GM21619 (cell line): ENCODE results near the gene LEPROT.
"Not testable (repeated sequence)": the region's sequence is repeated elsewhere in the genome, so short reads cannot be mapped to it uniquely, and the experiment has no call there.

Experiments
- ATAC-seq: cut with Tn5 transposase; IDR thresholded peaks from one replicate; pipeline ENCODE4 v1.9.1; 2021; ENCODE audit not compliant: unreplicated experiment

Gene LEPROT

DNA sequence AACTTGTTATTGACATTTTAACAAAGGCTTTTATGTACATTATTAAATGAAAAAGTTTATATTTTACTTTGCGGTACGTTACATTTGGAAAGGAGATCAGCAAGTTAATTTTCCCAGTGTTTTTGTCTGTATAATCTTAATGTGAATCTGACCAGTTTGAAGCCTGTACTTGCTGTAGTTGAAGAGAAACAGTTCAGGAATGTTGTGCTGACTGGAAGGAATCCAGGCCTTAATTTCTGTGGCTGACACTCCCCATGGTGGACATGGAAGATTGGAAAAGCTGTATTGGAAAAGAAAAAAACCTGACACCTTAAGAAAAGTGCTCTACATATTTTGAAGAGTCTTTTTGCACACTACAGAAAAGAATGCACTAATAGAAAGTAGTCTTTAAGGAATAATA, 15.5 kb downstream of the LEPROT start:
- ATAC-seq: no peak

DNA sequence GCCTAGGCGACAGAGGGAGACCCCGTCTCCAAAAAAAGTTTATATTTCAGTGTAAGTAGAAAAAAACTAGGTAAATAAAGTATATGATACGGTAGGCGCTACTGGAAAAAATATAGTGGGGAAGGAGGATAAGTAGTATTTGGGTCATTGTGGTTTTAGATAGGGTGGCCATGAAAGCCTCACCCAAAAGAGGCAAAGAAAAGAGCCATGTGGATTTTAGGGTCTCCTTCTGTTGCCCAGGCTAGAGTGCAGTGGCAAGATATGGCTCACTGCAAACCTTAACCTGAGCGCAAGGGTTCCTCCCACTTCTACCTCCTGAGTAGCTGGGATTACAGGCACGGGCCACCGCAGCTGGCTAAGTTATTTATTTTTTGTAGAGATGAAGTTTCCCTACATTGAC, 17.1 kb downstream of the LEPROT start:
- ATAC-seq: no peak

DNA sequence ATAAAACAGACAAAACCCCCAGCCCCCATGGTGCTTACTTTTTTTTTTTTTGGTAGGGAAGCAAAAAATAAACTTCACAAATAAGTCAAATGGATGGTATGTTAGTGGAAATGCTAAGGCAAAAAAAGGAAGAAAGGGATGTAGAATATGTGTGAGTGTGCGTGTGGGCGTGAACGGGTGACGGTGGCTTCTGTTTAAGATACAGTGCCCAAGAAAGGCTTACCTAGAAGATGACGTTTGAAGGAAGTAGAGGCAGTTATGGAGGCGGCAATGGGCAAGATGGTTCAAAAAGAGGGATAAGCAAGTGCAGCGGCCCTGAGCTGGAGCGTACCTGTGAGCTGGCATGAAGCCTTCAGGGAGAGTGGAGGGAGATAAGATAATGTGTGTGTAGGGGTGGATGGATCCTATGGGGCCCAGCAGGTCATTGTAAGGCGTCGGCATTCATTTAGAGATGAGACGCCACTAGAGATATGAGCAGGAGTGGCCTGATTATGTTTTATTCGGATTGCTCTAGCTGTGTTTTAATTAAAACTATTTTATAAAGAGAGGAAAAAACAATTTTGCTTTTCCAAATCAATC, 19.9 kb downstream of the LEPROT start:
- no peak for ATAC-seq

DNA sequence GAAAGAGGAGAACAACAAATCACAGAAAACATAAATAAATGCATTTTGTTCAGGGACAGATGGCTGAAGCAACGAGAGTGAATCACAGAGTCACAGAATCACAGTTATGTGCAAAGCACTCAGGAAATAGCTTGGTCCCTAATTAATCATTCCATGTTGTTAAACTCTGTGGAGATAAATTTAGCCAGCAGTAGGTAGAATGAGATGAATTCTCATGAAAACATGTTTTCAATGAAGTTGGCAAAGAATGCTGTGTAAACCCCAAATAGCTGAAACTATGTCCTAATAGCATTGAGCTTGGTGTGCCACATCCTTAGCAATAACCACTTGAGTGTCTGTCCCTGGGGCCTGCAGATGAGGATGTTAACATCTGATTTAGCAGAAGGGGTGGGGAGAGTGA, 20.4 kb downstream of the LEPROT start:
- ATAC-seq: no peak

DNA sequence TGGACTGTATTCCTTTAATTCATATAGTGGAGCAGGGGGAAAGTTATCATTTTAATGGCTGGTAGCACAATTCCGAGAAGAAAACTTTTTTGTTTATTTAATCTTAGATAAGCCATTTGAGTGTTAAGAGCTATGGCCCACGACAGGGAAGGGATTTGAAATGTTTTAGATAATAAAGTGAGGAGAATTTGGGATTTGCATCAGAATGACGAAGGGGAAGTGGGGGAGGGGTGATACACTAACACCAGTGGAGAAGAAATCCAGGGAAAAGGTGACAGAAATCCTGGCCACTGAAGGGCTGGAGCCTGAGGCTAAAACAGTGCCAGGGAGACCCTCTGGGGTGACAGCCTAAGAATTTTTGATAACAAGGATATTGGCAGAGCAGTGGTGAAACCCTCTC, 21.0 kb downstream of the LEPROT start:
- ATAC-seq: no peak

DNA sequence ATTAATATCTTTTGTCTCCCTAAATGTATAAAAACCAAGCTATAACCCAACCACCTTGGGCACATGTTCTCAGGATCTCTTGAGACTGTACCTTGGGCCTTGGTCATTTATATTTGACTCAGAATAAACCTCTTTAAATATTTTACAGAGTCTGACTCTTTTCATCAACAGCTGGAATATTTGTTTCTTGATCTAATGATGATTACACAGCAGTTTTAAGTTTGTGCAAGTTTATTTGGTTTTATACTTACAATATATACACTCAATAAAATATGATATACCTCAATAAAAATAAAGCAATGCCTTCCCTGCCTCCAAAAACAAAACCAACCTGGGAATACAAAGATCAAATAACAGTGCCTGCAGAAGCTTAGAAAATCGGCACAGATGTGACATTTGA, 22.0 kb downstream of the LEPROT start:
- no peak for ATAC-seq

DNA sequence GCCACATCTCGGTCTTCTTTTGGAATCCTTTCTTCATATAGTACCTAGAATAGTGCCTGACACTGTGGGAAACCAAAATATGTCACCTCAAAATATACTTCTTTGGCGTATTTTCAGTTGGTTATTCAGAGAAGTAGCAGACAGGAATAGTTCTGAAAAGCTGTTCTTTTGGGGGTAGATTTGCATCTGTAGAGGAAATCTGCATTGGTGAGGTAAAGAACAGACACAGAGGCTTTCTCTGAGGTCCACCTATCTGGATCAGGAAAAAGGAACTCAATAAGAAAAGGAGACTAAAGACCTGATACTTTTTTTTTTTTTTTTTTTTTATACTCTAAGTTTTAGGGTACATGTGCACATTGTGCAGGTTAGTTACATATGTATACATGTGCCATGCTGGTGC, 23.2 kb downstream of the LEPROT start:
- ATAC-seq: no peak

DNA sequence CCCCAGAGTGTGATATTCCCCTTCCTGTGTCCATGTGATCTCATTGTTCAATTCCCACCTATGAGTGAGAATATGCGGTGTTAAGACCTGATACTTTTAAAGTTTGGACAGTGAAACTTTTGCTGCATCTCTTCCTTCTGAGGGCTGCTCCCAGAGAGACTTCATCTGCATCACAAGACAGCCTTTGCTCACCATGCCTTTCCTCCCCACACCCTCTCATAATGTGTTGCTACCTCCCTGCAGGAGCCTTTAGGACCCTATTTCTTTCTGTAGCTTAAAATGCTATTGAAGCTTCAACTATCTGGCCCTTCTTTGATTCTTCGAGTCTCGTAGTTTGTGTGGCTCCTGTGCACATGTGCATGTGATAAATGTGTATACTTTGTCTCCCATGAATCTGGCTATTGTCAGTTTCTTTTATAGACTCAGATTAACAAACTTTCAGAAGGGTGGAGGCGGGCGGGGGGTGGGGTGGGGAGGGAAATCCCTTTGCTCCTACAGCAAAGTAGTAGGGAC, 23.7 kb downstream of the LEPROT start:
- no peak for ATAC-seq

DNA sequence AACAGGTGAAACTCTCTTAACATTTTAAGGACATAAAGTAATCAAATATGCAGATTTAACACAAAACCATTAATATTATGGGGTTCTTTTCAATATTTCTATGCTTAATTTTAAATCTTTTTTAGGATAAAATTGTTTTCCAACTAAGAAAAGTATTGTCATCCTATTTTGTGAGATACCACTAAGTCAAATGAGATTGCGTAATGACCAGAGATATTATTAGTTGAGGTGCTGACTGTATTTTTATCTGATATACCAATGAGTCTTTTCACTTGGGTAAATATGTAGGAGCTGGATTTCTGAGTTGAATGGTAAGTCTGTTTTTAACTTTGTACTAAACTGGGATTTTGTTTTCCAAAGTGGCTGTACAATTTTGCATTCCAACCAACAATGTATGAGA, 25.4 kb downstream of the LEPROT start:
- ATAC-seq: no peak

DNA sequence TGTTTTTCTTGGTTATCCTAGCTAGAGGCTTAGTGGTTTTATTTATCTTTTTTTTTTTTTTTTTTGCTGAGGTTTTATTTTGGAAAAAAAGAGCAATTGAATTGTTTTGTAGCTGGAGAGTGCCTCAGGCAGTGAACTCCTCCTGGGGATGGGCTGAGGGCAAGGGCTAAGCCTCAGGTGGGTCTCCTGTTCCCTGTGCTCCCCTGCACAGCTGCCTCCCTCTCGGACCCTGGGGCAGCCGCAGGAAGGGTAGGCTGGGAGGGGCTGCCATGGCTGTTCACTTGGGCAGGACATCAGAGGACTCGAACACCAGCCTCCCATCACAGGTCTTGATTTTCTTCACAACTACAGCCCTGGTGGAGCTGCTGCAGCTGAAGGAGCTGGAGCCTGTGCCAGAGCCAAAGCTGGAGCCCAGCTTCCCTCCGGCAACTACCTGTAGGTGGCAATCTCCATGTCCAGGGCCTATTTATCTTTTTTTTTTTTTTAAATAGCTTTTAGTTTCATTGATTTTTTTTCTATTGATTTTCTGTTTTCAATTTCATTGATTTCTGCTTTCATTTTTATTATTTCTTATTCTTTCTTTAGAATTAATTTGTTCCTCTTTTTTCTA, 28.9 kb downstream of the LEPROT start:
- no peak for ATAC-seq

DNA sequence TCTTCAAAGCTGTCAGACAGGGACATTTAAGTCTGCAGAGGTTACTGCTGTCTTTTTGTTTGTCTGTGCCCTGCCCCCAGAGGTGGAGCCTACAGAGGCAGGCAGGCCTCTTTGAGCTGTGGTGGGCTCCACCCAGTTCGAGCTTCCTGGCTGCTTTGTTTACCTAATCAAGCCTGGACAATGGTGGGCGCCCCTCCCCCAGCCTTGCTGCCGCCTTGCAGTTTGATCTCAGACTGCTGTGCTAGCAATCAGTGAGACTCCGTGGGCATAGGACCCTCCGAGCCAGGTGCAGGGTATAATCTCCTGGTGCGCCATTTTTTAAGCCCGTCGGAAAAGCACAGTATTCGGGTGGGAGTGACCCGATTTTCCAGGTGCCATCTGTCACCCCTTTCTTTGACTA, 35.2 kb downstream of the LEPROT start:
- ATAC-seq: not testable (repeated sequence)

DNA sequence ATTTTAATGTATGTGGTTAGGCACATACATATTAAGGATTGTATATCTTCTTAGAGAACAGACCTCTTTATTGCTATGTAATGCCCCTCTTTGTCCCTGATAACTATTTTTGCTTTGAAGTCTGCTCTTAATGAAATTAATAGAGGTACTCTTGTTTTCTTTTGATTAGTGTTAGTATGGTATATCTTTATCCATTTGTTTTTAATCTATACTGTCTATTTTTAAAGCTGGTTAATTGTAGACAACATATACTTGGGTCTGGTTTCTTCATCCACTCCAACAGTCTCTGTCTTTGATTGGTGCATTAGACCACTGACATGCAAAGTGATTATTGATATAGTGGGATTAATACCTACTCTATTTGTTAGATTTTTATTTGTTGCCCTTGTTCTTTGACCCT, 36.0 kb downstream of the LEPROT start:
- ATAC-seq: no peak

DNA sequence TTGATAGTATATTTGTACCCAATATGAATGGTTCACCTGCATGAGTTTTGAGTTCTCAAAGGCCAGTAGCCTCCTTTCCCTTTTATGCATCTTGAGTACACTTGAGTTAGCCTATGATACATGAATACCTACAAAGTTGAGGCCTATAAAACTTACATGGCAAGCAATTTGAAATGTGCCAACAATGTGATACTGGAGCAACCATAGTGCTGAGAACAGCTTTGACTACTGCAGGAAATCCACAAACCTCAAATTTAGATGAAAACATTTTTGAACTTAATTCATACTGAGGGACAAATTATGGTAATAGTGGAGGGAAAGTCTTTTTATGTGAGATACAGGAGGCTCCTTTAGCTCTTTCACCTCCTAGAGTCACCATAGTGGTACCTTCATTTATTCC, 37.4 kb downstream of the LEPROT start:
- ATAC-seq: no peak

DNA sequence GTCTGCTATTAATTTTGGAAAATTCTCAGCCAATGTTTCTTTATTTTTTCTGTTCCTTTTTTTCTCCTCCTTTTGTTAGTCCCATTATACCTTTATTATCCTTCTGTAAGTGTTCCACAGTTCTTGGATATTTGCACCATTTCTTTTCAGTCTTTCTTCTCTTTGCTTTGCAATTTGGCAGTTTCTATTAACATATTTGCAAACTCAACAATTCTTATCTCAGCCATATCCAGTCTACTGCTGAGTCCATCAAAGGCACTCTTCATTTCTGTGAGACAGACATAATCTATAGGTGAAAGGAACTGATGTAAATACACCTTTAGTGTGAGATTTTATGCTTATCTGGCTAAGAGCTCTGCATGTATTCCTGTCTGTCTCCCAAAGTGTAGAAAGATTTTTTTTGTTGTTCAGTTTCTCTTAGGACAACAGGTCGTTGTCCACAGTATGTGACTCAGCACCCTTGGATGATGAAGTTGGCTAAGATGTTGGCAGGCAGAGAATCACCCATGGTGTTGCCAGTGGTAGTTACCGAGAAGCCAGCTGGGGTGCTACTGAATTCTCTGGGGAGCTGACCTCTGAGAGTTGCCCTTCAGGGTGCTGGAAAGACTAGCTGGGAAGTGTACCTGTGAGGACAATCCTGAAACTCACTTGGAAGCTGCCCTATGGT, 38.4 kb downstream of the LEPROT start:
- ATAC-seq: no peak

DNA sequence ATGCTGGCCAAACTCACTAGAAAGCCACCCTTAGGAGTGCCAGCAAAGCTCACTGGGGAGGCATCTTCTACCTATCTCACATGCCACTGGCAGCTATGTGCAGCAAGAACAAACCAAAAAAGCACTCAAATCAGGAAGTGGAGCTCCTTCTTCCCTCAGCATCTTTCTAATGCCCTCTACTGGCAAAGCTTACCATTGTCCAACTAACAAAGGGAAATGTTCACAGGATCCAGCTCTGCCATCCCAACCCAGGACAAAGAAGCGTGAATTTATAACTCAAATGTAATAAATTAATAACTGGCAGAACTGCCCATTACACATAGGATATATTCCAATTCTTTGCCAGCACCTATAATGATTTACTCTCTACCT, 38.9 kb downstream of the LEPROT start:
- ATAC-seq: no peak

DNA sequence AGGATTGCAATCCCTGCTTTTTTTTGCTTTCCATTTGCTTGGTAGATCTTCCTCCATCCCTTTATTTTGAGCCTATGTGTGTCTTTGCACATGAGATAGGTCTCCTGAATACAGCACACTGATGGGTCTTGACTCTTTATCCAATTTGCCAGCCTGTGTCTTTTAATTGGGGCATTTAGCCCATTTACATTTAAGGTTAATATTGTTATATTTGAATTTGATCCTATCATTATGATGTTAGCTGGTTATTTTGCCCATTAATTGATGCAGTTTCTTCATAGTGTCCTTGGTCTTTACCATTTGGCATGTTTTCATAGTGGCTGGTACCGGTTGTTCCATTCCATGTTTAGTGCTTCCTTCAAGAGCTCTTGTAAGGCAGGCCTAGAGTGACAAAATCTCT, 45.4 kb downstream of the LEPROT start:
- ATAC-seq: not testable (repeated sequence)

DNA sequence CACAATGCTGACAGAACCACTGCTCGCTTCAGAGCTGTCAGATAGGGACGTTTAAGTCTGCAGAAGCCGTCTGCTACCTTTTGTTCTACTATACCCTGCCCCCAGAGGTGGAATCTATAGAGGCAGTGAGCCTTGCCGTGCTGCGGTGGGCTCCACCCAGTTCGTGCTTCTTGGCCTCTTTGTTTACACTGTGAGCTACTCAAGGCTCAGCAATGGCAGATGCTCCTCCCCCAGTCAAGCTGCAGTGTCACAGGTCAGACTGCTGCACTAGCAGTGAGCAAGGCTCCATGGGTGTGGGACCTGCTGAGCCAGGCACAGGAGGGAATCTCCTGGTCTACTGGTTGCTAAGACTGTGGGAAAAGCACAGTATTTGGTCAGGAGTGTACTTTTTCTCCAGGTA, 47.1 kb downstream of the LEPROT start:
- no peak for ATAC-seq

DNA sequence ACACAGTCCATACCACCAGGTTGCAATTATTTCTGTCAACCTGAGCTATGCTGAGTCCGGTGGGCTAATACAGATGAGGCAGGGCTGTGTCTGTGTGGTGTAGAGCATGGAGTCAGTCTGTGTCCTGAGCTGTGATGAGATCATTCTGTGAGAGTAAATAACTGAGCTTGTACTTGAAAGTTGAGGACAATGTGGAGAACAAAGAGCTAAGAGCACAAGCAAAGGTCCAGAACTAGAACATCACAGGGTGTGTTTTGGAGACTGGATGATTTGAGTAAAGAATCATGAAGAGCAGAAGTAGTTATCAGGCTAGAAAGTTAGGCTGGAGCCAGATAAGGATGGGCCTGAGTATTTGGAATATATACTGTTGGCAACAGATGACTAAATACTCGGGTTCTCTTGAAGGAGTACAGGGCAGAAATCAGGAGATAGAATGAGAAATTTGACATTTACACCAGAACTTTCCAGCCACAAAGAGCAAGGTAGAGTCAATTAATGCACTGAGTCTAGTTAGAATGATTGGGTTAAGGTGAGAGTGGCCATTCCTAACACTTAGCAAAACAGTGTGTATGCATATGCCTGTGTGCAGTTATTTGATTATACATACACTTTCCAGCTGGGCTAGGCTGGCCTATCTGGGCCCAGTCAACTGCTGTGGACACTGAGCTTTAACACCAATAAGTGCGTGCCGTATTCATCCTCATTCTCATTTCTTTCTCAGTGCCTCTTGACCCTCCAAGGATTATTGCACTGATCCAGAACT, 48.8 kb downstream of the LEPROT start:
- no peak for ATAC-seq

DNA sequence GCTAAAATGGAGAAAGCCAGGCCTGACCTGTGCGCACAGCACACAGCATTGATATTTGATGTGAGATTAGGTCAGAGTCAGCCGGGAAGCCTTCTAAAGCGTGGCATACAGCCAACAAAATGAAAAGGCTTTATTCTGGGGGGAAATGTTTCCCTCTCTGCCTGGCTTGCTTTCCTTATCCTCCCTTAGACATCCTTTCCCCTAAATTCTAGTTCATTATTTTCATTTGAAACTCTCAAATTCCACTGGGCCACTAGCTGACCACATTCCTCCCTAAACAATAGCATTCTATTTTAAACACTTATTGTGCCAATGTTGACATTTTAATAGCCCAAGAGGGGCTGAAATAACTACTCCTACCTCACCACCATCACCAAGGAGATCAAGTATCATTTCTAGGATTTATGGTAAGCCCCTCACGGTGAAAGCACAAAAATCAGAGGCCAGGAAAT, 49.4 kb downstream of the LEPROT start:
- no peak for ATAC-seq

DNA sequence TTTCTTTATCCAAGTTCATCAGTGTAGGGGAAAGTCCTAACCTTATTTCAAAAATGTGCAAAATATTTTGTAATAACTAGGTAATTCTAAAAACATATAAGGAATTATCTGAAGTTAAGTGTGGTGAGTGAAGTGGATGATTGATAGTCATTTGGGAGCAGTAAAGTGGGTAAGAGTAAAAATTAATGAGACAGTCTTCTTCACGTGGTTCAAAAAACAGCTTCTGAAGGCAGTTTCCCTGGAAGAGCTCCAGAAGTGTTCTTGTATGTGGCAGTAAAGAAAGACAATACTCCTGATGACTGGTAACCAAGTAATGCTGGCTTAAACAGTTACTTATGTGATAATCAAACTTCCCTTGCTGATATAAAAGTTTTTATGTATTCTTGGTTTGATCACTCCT, 50.3 kb downstream of the LEPROT start:
- no peak for ATAC-seq

DNA sequence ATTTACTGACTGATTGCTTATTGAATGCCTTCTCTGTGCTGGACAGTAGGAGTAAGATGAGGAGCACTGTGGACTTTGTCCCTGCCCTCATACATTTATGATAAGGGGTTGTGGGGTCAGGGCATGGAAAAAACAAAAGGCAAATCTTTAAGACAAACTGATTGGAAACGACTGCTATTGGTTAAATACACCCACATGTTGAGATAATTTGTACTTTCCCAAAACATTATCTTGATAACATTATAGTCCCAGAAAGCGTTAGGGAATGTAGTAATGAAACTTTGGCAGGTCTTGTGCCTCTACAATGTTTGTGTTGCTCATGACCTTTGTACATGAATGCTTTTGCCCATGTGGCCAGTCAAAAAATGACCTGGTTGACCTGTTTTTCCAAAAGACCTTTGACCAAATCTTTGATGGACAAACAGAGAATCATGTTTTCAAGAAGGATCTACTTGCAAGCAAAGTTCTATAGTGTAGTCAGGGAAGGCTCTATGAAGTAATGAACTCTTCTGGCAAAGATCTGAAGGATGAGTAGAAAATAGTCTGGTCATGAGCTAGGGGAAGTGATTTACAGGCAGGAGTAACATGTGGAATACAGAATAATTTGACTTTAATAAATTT, 50.9 kb downstream of the LEPROT start:
- ATAC-seq: no peak
